ENCODE data around the gene VDAC1.

GRCh38 chr5:133985540-133986180 lies 19.1 kb downstream of the VDAC1 start:
- no peak for TF ChIP-seq POLR2AphosphoS5 (IDR thresholded peaks at IDR 0.05; ENCODE audit: insufficient read depth, low read depth, low read length)
- TF ChIP-seq MAX (IDR thresholded peaks at IDR 0.05; ENCODE audit: insufficient read depth, insufficient read length), result no peak
- TF ChIP-seq CTCF (IDR thresholded peaks at IDR 0.05; ENCODE audit: extremely low read depth in 1 of 2, insufficient read depth in 1 of 2, low read depth in 1 of 2, low read length in 2 of 2), result no peak

All from endothelial cell of umbilical vein (primary cell).